Neural cell (in vitro differentiated cells): ENCODE data around the gene HS6ST3. TPM values are rescaled to one million over a fixed set of nuclear protein-coding genes. Genes with fewer than 3 reads are reported as not detected.

Experiments used
- H2AFZ ChIP-seq: fragments of 200-600, 300-800 bp; sonication (generic), shearing (Covaris generic); 2 replicates; pipeline ENCODE4 v1.6.0; 2014; ENCODE audit warnings: low read depth, mild to moderate bottlenecking, antibody characterized with exemption, low read length, moderate library complexity
- H3F3A ChIP-seq: fragments of 200-600 bp; shearing (Covaris generic); 2 replicates; pipeline ENCODE4 v1.6.1; 2016; ENCODE audit warnings: mild to moderate bottlenecking, moderate library complexity, mixed read lengths, antibody characterized with exemption, low read length; ENCODE audit not compliant: insufficient read depth, poor library complexity, severe bottlenecking
- H3K27ac ChIP-seq: fragments of 200-600, 300-800 bp; sonication (generic), shearing (Covaris generic); 2 replicates; pipeline ENCODE4 v1.5.1; 2014; ENCODE audit warnings: mild to moderate bottlenecking, low read length, moderate library complexity
- H3K27me3 ChIP-seq: fragments of 300-800, 200-600 bp; sonication (generic), shearing (Covaris generic); 2 replicates; pipeline ENCODE4 v1.6.0; 2014; ENCODE audit warnings: mild to moderate bottlenecking, low read depth, low read length, moderate library complexity; ENCODE audit not compliant: insufficient read depth
- H3K36me3 ChIP-seq: fragments of 300-800, 200-600 bp; sonication (generic), shearing (Covaris generic); 2 replicates; pipeline ENCODE4 v1.5.1; 2014; ENCODE audit warnings: mild to moderate bottlenecking, antibody characterized with exemption, low read length, moderate library complexity; ENCODE audit not compliant: insufficient read depth
- H3K4me2 ChIP-seq: fragments of 300-800, 200-600 bp; sonication (generic), shearing (Covaris generic); 2 replicates; pipeline ENCODE4 v1.6.0; 2014; ENCODE audit warnings: mild to moderate bottlenecking, low read length
- H3K4me3 ChIP-seq: fragments of 300-800, 200-600 bp; sonication (generic), shearing (Covaris generic); 2 replicates; pipeline ENCODE4 v1.5.1; 2014; ENCODE audit warnings: mild to moderate bottlenecking, low read length, moderate library complexity
- H3K79me2 ChIP-seq: fragments of 200-600 bp; shearing (Covaris generic); replicated peaks from 2 replicates; pipeline ENCODE4 v1.6.0; 2014; ENCODE audit warnings: mild to moderate bottlenecking, low read length, moderate library complexity; ENCODE audit not compliant: insufficient read depth
- H3K9ac ChIP-seq: fragments of 300-800, 200-600 bp; sonication (generic), shearing (Covaris generic); 2 replicates; pipeline ENCODE4 v1.6.1; 2016; ENCODE audit warnings: mild to moderate bottlenecking, low read length, mixed read lengths
- H3K9me2 ChIP-seq: fragments of 200-600 bp; shearing (Covaris generic); 2 replicates; pipeline ENCODE4 v1.6.1; 2016; ENCODE audit warnings: mild to moderate bottlenecking, low read length, mixed read lengths; ENCODE audit not compliant: insufficient read depth
- H3K9me3 ChIP-seq: fragments of 200-600, 300-800 bp; sonication (generic), shearing (Covaris generic); 2 replicates; pipeline ENCODE4 v1.6.1; 2016; ENCODE audit warnings: mild to moderate bottlenecking, mixed run types, low read length, moderate library complexity, mixed read lengths
- H4K20me1 ChIP-seq: fragments of 200-600 bp; shearing (Covaris generic); 2 replicates; pipeline ENCODE4 v1.6.1; 2016; ENCODE audit warnings: mild to moderate bottlenecking, mixed run types; ENCODE audit not compliant: insufficient read depth
- CTCF ChIP-seq: fragments of 450-650 bp; IDR thresholded peaks from 2 replicates; pipeline ENCODE4 v1.5.1; 2014; ENCODE audit warnings: antibody characterized with exemption, mild to moderate bottlenecking, moderate library complexity; ENCODE audit not compliant: poor library complexity, severe bottlenecking
- EP300 ChIP-seq: fragments of 450-650 bp; conservative IDR thresholded peaks from 2 replicates; pipeline ENCODE4 v1.6.1; 2014; ENCODE audit warnings: antibody characterized with exemption, mild to moderate bottlenecking, moderate library complexity; ENCODE audit not compliant: poor library complexity, severe bottlenecking
- EZH2 ChIP-seq: fragments of 200-600, 300-800 bp; shearing (Covaris generic), sonication (generic); IDR thresholded peaks from 2 replicates; pipeline ENCODE4 v1.6.1; 2014; ENCODE audit warnings: antibody characterized with exemption, low read length, borderline replicate concordance, mild to moderate bottlenecking; ENCODE audit not compliant: insufficient read depth, poor library complexity, severe bottlenecking
- MXI1 ChIP-seq: fragments of 450-650 bp; conservative IDR thresholded peaks from 2 replicates; pipeline ENCODE4 v1.6.1; 2014; ENCODE audit warnings: antibody characterized with exemption, mild to moderate bottlenecking; ENCODE audit not compliant: poor library complexity, severe bottlenecking
- POLR2AphosphoS5 ChIP-seq: IDR thresholded peaks from 2 replicates; pipeline ENCODE4 v1.6.1; 2012
- RAD21 ChIP-seq: fragments of 450-650 bp; conservative IDR thresholded peaks from 2 replicates; pipeline ENCODE4 v1.6.1; 2014; ENCODE audit warnings: antibody characterized with exemption, mild to moderate bottlenecking, moderate library complexity
- REST ChIP-seq: IDR thresholded peaks from 2 replicates; pipeline ENCODE4 v1.6.1; 2012; ENCODE audit warnings: borderline replicate concordance
- SMC3 ChIP-seq: fragments of 450-650 bp; conservative IDR thresholded peaks from 2 replicates; pipeline ENCODE4 v1.6.1; 2014; ENCODE audit warnings: antibody characterized with exemption, mild to moderate bottlenecking, moderate library complexity; ENCODE audit not compliant: poor library complexity
- TAF1 ChIP-seq: IDR thresholded peaks from 2 replicates; pipeline ENCODE4 v1.6.1; 2012; ENCODE audit warnings: low read depth
- polyA plus RNA-seq: library from polyadenylated mRNA; depleted of rRNA; stranded (reverse); fragments of >200 nt; gene quantifications from 2 replicates; pipeline ENCODE4 v1.2.3, GENCODE V29; 2014

The HS6ST3 gene
- polyA plus RNA-seq, 1 donor from 2014 or later: 10.9 TPM

GRCh38 chr13:96198038-96198437 lies 108.1 kb downstream of the HS6ST3 start:
- no peak overlapping the region for H3K9ac ChIP-seq
- H3K36me3 ChIP-seq: no peaks in the 10 kb centered on the region
- H3K9me2 ChIP-seq: no peaks in the 10 kb centered on the region
- no peak for TF ChIP-seq TAF1
- TF ChIP-seq SMC3: no peak
- no peak for TF ChIP-seq REST
- no peak for TF ChIP-seq RAD21
- TF ChIP-seq POLR2AphosphoS5: no peak
- no peak for TF ChIP-seq EP300
- no peak for TF ChIP-seq CTCF
- no peak for TF ChIP-seq MXI1
- no peak for TF ChIP-seq EZH2
- H3K9me3 ChIP-seq: no peaks in the 10 kb centered on the region
- no peaks in the 10 kb centered on the region for H3F3A ChIP-seq
- H3K4me3 ChIP-seq: no peak overlapping the region
- no peaks in the 10 kb centered on the region for H3K27me3 ChIP-seq
- H3K4me2 ChIP-seq: no peak overlapping the region
- no peak overlapping the region for H3K27ac ChIP-seq
- H2AFZ ChIP-seq: no peak overlapping the region
- H3K79me2 ChIP-seq: no peaks in the 10 kb centered on the region
- no peaks in the 10 kb centered on the region for H4K20me1 ChIP-seq

- no peaks in the 10 kb centered on the region for H3K9me2 ChIP-seq
- H3K9ac ChIP-seq: no peak overlapping the region
- H3K4me3 ChIP-seq: no peak overlapping the region
- H3K79me2 ChIP-seq: no peaks in the 10 kb centered on the region
- H3K27ac ChIP-seq: no peak overlapping the region
- TF ChIP-seq TAF1 (no peak), REST (no peak), CTCF (no peak), EP300 (no peak), MXI1 (no peak), EZH2 (no peak), SMC3 (no peak), POLR2AphosphoS5 (no peak), RAD21 (no peak)
- no peak overlapping the region for H3K4me2 ChIP-seq
- no peaks in the 10 kb centered on the region for H3K9me3 ChIP-seq
- no peaks in the 10 kb centered on the region for H4K20me1 ChIP-seq
- H3F3A ChIP-seq: no peaks in the 10 kb centered on the region
- no peaks in the 10 kb centered on the region for H3K27me3 ChIP-seq
- no peaks in the 10 kb centered on the region for H3K36me3 ChIP-seq
- H2AFZ ChIP-seq: no peak overlapping the region
Measured at GRCh38 chr13:96199315-96199714, 109.4 kb downstream of the HS6ST3 start.
